Measurements from ENCODE around the gene TMEM25. TPM values are rescaled to one million over a fixed set of nuclear protein-coding genes. Genes with fewer than 3 reads are reported as not detected.

TMEM25 gene
- total RNA-seq, 1 donor from 2014 or later = 16.1 TPM

- Mint-ChIP-seq H3K4me1 (ENCODE audit: unreplicated experiment) (peaks cover 15% of the 10 kb centered on the region), H3K9me3 (ENCODE audit: unreplicated experiment) (no peaks in the 10 kb centered on the region), H3K27me3 (ENCODE audit: unreplicated experiment) (peaks cover 30% of the 10 kb centered on the region), H3K27ac (ENCODE audit: unreplicated experiment) (no peak overlapping the region), H3K4me3 (ENCODE audit: unreplicated experiment) (peak overlapping the region; percentile 98), H3K36me3 (ENCODE audit: low read depth, unreplicated experiment) (peaks cover 5% of the 10 kb centered on the region)
- DNase-seq (ENCODE audit: low spot score) = no peak
- TF ChIP-seq CTCF (IDR thresholded peaks at IDR 0.05; ENCODE audit: unreplicated experiment) = no peak
Measured at GRCh38 chr11:118531597-118532084, 649 bp downstream of the TMEM25 start.

GRCh38 chr11:118532091-118532490 is 1.1 kb downstream of the TMEM25 start:
- H3K36me3 Mint-ChIP-seq (ENCODE audit: low read depth, unreplicated experiment) = peaks cover 5% of the 10 kb centered on the region
- no peak for DNase-seq (ENCODE audit: low spot score)
- TF ChIP-seq CTCF (IDR thresholded peaks at IDR 0.05; ENCODE audit: unreplicated experiment) = no peak
- peaks cover 15% of the 10 kb centered on the region for H3K4me1 Mint-ChIP-seq (ENCODE audit: unreplicated experiment)
- H3K9me3 Mint-ChIP-seq (ENCODE audit: unreplicated experiment) = no peaks in the 10 kb centered on the region
- peak overlapping the region; percentile 98 for H3K4me3 Mint-ChIP-seq (ENCODE audit: unreplicated experiment)
- no peak overlapping the region for H3K27ac Mint-ChIP-seq (ENCODE audit: unreplicated experiment)
- H3K27me3 Mint-ChIP-seq (ENCODE audit: unreplicated experiment) = peaks cover 30% of the 10 kb centered on the region

GRCh38 chr11:118532852-118533768 is 2.1 kb downstream of the TMEM25 start:
- peaks cover 15% of the 10 kb centered on the region for H3K4me1 Mint-ChIP-seq (ENCODE audit: unreplicated experiment)
- TF ChIP-seq CTCF (IDR thresholded peaks at IDR 0.05; ENCODE audit: unreplicated experiment) = no peak
- no peak overlapping the region for H3K4me3 Mint-ChIP-seq (ENCODE audit: unreplicated experiment)
- H3K27me3 Mint-ChIP-seq (ENCODE audit: unreplicated experiment) = peaks cover 24% of the 10 kb centered on the region
- peaks cover 5% of the 10 kb centered on the region for H3K36me3 Mint-ChIP-seq (ENCODE audit: low read depth, unreplicated experiment)
- no peaks in the 10 kb centered on the region for H3K9me3 Mint-ChIP-seq (ENCODE audit: unreplicated experiment)
- no peak for DNase-seq (ENCODE audit: low spot score)
- no peak overlapping the region for H3K27ac Mint-ChIP-seq (ENCODE audit: unreplicated experiment)

- no peak overlapping the region for H3K27ac Mint-ChIP-seq (ENCODE audit: unreplicated experiment)
- no peaks in the 10 kb centered on the region for H3K9me3 Mint-ChIP-seq (ENCODE audit: unreplicated experiment)
- no peak overlapping the region for H3K4me3 Mint-ChIP-seq (ENCODE audit: unreplicated experiment)
Measured at GRCh38 chr11:118533769-118534729, 3.1 kb downstream of the TMEM25 start.

More at GRCh38 chr11:118533769-118534729, 3.1 kb downstream of the TMEM25 start:
- TF ChIP-seq CTCF (IDR thresholded peaks at IDR 0.05; ENCODE audit: unreplicated experiment) = no peak
- Mint-ChIP-seq H3K27me3 (ENCODE audit: unreplicated experiment) (peaks cover 17% of the 10 kb centered on the region), H3K4me1 (ENCODE audit: unreplicated experiment) (peaks cover 14% of the 10 kb centered on the region), H3K36me3 (ENCODE audit: low read depth, unreplicated experiment) (peaks cover 5% of the 10 kb centered on the region)
- DNase-seq (ENCODE audit: low spot score) = no peak

All from endothelial cell (in vitro differentiated cells).